OCI-LY1 (cell line): ENCODE results near the gene ADA.

Source experiments
- H2AFZ ChIP-seq: fragments of 200-600 bp; sonication (generic), shearing (Covaris generic); 2 replicates; pipeline ENCODE4 v1.6.0; 2014; ENCODE audit warnings: antibody characterized with exemption, mild to moderate bottlenecking, low read length
- H3F3A ChIP-seq: fragments of 200-600 bp; sonication (generic), shearing (Covaris generic); 2 replicates; pipeline ENCODE4 v1.6.0; 2014; ENCODE audit warnings: mild to moderate bottlenecking, antibody characterized with exemption, low read length, moderate library complexity; ENCODE audit not compliant: insufficient read depth
- H3K27ac ChIP-seq: fragments of 200-600 bp; sonication (generic); 2 replicates; pipeline ENCODE4 v1.5.1; 2014; ENCODE audit warnings: low read length, mixed run types, mild to moderate bottlenecking, low read depth; ENCODE audit not compliant: poor library complexity, severe bottlenecking
- H3K27me3 ChIP-seq: fragments of 200-600 bp; sonication (generic); 2 replicates; pipeline ENCODE4 v1.6.0; 2014; ENCODE audit warnings: antibody characterized with exemption, mild to moderate bottlenecking, low read length, moderate library complexity; ENCODE audit not compliant: insufficient read depth
- H3K36me3 ChIP-seq: fragments of 200-600 bp; sonication (generic); 2 replicates; pipeline ENCODE4 v1.6.1; 2014; ENCODE audit warnings: mild to moderate bottlenecking, antibody characterized with exemption, low read length, moderate library complexity, mixed read lengths; ENCODE audit not compliant: insufficient read depth
- H3K4me1 ChIP-seq: fragments of 200-600 bp; sonication (generic); 2 replicates; pipeline ENCODE4 v1.5.1; 2014; ENCODE audit warnings: mild to moderate bottlenecking, low read length, moderate library complexity; ENCODE audit not compliant: insufficient read depth, severe bottlenecking
- H3K4me2 ChIP-seq: fragments of 200-600 bp; sonication (generic), shearing (Covaris generic); 2 replicates; pipeline ENCODE4 v1.6.1; 2014; ENCODE audit warnings: low read length
- H3K4me3 ChIP-seq: fragments of 200-600 bp; sonication (generic); 2 replicates; pipeline ENCODE4 v1.5.1; 2014; ENCODE audit warnings: low read length, low read depth, mild to moderate bottlenecking, mixed read lengths; ENCODE audit not compliant: poor library complexity, severe bottlenecking
- H3K79me2 ChIP-seq: fragments of 200-600 bp; shearing (Covaris generic); 2 replicates; pipeline ENCODE4 v1.6.1; 2016; ENCODE audit warnings: mixed run types, low read length, mixed read lengths; ENCODE audit not compliant: insufficient read depth
- H3K9ac ChIP-seq: fragments of 200-600 bp; sonication (generic), shearing (Covaris generic); 2 replicates; pipeline ENCODE4 v1.6.1; 2014; ENCODE audit warnings: mild to moderate bottlenecking, low read length, mixed read lengths
- H3K9me2 ChIP-seq: fragments of 200-600 bp; sonication (generic), shearing (Covaris generic); 2 replicates; pipeline ENCODE4 v1.6.1; 2014; ENCODE audit warnings: low read depth, mild to moderate bottlenecking, low read length, mixed read lengths
- H3K9me3 ChIP-seq: fragments of 200-600 bp; shearing (Covaris generic); 2 replicates; pipeline ENCODE4 v1.6.1; 2014; ENCODE audit warnings: low read length, mixed read lengths
- H4K20me1 ChIP-seq: fragments of 200-600 bp; sonication (generic), shearing (Covaris generic); 2 replicates; pipeline ENCODE4 v1.6.0; 2016; ENCODE audit warnings: mild to moderate bottlenecking, low read length; ENCODE audit not compliant: insufficient read depth
- CTCF ChIP-seq: fragments of 200-600 bp; sonication (generic), shearing (Covaris generic); IDR thresholded peaks from 2 replicates; pipeline ENCODE4 v1.5.1; 2017; ENCODE audit warnings: mild to moderate bottlenecking, antibody characterized with exemption, low read length, moderate library complexity, mixed read lengths
- EZH2 ChIP-seq: fragments of 200-600 bp; sonication (generic), shearing (Covaris generic); IDR thresholded peaks from 2 replicates; pipeline ENCODE4 v1.8.0; 2017; ENCODE audit warnings: borderline replicate concordance, mixed run types, mild to moderate bottlenecking, antibody characterized with exemption, low read length, moderate library complexity, mixed read lengths

ADA gene

GRCh38 chr20:44614525-44614924, 37.0 kb downstream of the ADA start:
- peaks cover 43% of the 10 kb centered on the region; the same call in 1 of the 2 replicates for H3K36me3 ChIP-seq
- H3K79me2 ChIP-seq, result no peaks in the 10 kb centered on the region
- H3F3A ChIP-seq, result no peaks in the 10 kb centered on the region
- no peaks in the 10 kb centered on the region for H3K9me3 ChIP-seq
- TF ChIP-seq EZH2, result no peak
- no peak for TF ChIP-seq CTCF
- H3K9me2 ChIP-seq, result no peaks in the 10 kb centered on the region
- H3K4me2 ChIP-seq, result peak overlapping the region; percentile 44
- peak overlapping the region; percentile 99 for H3K27ac ChIP-seq
- H3K27me3 ChIP-seq, result no peaks in the 10 kb centered on the region
- H3K9ac ChIP-seq, result peak overlapping the region; percentile 44
- no peak overlapping the region for H2AFZ ChIP-seq
- H4K20me1 ChIP-seq, result no peaks in the 10 kb centered on the region
- H3K4me1 ChIP-seq, result peaks cover 79% of the 10 kb centered on the region
- no peak overlapping the region for H3K4me3 ChIP-seq

GRCh38 chr20:44613575-44613974, 37.9 kb downstream of the ADA start:
- peaks cover 34% of the 10 kb centered on the region; the same call in 1 of the 2 replicates for H3K36me3 ChIP-seq
- no peaks in the 10 kb centered on the region for H3K9me2 ChIP-seq
- peak overlapping the region; percentile 99 for H3K27ac ChIP-seq
- no peak overlapping the region for H3K4me2 ChIP-seq
- no peaks in the 10 kb centered on the region for H3K9me3 ChIP-seq
- TF ChIP-seq CTCF, result no peak
- TF ChIP-seq EZH2, result no peak
- H4K20me1 ChIP-seq, result no peaks in the 10 kb centered on the region
- no peak overlapping the region for H3K9ac ChIP-seq
- no peak overlapping the region for H3K4me3 ChIP-seq
- no peaks in the 10 kb centered on the region for H3F3A ChIP-seq
- H3K79me2 ChIP-seq, result no peaks in the 10 kb centered on the region
- H3K4me1 ChIP-seq, result peaks cover 79% of the 10 kb centered on the region
- H2AFZ ChIP-seq, result no peak overlapping the region
- H3K27me3 ChIP-seq, result no peaks in the 10 kb centered on the region

- no peak for TF ChIP-seq EZH2
- TF ChIP-seq CTCF, result no peak
- Histone ChIP-seq H3K9me3 (no peaks in the 10 kb centered on the region), H3K4me2 (peak overlapping the region; percentile 58; the same call in 1 of the 2 replicates), H3K9me2 (no peaks in the 10 kb centered on the region), H3K4me3 (no peak overlapping the region), H3K9ac (peak overlapping the region; percentile 5; the same call in 1 of the 2 replicates), H3K79me2 (no peaks in the 10 kb centered on the region), H3K4me1 (peaks cover 51% of the 10 kb centered on the region), H2AFZ (no peak overlapping the region), H3K27ac (peak overlapping the region; percentile 82), H4K20me1 (no peaks in the 10 kb centered on the region), H3K27me3 (no peaks in the 10 kb centered on the region), H3K36me3 (peaks cover 23% of the 10 kb centered on the region; the same call in 1 of the 2 replicates), H3F3A (no peaks in the 10 kb centered on the region)
These were observed 41.1 kb downstream of the ADA start for GRCh38 chr20:44610313-44610962.
